HG03558 (cell line): ENCODE measurements around the gene ADD2.
"Not testable (repeated sequence)": the region's sequence is repeated elsewhere in the genome, so short reads cannot be mapped to it uniquely, and the experiment has no call there.

Source experiments
- ATAC-seq: cut with Tn5 transposase; IDR thresholded peaks from one replicate; pipeline ENCODE4 v1.9.1; 2021; ENCODE audit warnings: moderate number of reproducible peaks; ENCODE audit not compliant: unreplicated experiment; ENCODE audit errors: extremely low read depth

ADD2 gene

GRCh38 chr2:70678576-70679143 is 89.3 kb downstream of the ADD2 start:
- no peak for ATAC-seq

DNA sequence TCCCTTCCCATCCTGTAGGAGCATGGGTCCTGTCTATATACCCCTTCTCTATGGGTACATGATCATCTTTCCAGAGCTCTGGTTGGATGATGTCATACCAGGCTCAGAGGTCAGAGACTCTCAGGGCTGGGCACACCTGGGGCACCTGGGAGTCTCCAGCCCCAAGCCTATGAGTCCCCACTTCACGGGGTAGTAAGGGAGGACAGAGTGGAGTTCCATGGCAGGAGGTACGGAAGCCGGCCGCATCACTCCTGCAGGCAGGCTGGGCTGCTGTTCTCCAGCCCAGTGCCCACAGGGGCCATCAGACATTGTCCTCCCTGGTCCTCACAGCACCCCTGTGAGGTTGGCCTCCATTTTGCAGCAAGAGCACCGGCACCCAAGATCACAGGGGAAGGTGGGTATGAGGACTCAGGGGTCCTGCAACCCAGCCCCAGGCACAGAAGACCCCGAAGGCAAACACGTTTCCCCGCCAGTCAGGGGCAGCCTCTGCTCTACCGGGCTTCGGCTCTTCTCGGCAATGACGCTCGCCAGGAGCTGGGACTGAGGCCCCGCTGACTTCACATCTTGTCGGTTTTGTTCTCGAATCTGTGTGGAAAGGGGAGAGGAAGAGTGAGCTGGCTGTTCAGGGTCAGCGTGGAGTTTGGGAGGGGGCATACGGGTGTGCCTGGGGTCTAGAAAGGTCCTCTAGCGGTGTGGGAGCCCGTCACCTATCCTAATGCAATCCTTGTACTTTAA is 91.5 kb downstream of the ADD2 start:
- no peak for ATAC-seq

- no peak for ATAC-seq
Measured at GRCh38 chr2:70675862-70676261, 92.1 kb downstream of the ADD2 start.

- ATAC-seq: no peak
Measured at GRCh38 chr2:70674636-70675430, 93.2 kb downstream of the ADD2 start.

- no peak for ATAC-seq
Measured at GRCh38 chr2:70673041-70673647, 94.9 kb downstream of the ADD2 start.

DNA sequence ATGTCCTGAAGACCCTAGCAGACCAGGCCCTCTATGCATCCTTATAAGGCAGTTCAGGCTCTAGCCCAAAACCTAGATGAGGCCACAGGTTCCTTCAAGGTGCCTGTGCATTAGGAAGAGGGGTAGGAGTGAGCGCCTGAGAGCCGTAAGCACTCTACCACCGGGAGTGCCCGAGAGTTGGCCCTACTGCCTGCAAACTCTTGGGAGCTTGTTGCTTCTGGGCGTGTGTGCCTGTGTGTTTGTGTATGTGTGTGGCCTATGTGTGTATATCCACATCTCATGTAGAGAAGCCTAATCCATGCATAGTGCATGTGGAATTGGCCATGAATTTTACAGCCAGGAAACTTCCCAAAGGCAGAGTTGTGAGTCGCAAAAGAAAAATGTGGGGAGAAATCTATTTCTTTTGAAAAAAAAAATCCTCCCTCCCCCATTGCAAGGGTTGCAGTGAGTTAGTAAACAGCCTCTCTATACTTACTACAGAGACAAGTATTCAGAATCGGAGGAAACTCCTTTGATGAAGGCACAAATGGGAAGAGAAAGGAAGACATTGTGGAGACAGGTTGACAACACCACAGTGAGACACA is 96.8 kb downstream of the ADD2 start:
- ATAC-seq: no peak

- no peak for ATAC-seq
Measured at GRCh38 chr2:70670626-70671025, 97.4 kb downstream of the ADD2 start.

- no peak for ATAC-seq
Measured at GRCh38 chr2:70670202-70670601, 97.8 kb downstream of the ADD2 start.

GRCh38 chr2:70668911-70669310 is 99.1 kb downstream of the ADD2 start:
- ATAC-seq: no peak

DNA sequence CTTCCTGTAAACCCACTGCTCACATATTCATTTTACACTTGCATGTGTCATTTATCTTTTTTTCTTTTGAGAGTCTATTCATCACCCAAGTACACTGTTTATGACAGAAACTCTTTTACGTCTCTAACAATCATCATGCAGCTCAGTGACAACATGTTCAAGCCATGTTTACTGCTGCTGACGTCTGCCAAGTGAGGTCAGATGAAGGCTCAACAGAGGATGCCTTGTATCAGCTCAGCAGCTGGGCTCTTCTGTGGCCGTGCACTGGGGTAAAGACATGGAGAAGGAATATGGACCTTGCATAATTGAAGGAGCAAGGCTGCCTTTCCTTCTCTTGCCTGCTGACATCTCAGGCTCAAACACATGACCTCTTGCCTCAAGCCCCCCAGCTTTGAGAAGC is 99.6 kb downstream of the ADD2 start:
- ATAC-seq: no peak

DNA sequence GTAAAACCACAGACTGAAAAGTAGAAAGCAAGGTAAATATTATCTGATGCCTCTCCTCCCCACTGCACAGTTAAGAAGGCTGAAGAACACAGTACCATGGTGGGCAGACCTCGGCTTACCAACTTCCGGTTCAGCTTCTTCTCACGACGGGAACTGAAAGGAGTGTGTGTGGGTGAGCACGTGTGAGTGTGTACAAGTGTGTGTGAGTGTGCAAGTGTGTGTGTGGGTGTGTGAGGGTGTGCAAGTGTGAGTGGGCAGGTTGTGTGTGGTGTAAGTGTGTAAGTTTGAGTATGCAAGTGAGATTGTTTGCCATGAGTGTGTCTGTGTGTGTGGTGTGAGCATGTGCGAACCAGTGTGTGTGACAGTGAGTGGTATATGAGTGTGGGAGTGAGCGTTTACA is 103.5 kb downstream of the ADD2 start:
- ATAC-seq: no peak

- no peak for ATAC-seq
Measured at GRCh38 chr2:70663411-70663810, 104.6 kb downstream of the ADD2 start.

- ATAC-seq: no peak
Measured at GRCh38 chr2:70659551-70659950, 108.4 kb downstream of the ADD2 start.

DNA sequence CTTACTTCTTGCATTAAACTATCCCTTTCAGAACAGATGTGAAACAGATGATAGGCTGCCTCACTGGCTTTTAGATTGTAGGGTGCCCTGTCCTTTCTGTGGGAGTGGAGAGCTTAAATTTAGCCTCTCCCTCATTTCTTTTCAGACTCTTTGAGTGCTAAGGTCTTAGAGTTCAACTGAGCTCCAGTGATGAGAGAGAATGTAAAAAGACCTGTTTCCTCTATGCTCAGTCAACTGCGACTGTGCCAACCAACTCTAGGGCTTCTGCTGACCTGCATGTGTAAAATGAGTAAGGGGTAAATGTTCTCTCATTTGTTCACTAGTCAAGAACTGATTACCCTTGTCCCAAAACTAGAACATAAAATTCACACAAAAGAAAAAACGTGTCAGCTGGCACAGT is 109.5 kb downstream of the ADD2 start:
- ATAC-seq: no peak

GRCh38 chr2:70657246-70657645 is 110.8 kb downstream of the ADD2 start:
- ATAC-seq: no peak

DNA sequence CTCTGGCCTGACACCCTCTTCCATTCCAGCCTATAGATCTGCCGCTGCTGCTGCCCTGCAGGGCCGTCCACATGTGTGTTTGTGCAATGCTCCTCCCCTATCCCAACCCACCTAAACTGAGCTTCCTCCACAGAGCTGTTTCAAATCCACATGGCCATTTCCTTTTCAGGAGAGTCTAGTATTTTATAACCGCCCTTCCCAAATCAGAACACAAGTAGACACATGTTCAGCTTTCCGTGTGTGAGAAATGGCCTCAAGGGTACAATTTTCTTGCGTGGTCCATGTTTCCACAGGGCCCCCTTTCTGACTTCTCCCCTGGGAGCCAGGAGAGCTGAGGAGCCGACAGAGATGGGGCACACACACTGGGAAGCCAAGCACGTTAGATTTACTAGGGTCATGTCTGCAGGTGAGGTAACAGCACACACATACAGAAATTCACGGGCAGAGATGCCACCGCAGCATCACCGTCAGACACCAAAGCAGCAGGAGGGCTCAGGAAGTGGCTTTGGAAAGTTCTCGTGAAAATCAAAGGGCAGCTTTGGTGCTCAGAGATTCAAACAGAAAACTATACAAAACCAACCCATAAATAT is 111.5 kb downstream of the ADD2 start:
- no peak for ATAC-seq

DNA sequence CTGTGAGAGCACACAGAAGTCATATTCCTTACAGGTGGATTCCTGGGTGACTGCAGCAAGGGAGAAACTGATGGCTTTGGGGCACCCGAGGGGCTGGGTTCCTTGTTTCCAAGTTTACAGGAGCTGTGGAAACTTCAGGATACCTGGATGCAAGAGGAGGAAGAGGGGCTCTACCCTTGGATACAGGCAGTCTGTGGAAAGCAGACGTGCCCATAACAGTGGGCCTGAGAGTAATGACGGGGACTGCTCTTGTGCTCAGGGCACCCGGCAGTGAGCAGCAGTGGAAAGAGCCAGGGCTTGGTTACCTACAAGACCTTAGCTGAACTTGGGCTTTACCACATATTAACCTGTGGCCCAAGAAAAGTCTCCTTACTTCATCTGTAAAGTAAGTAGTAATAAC is 112.2 kb downstream of the ADD2 start:
- ATAC-seq: no peak

DNA sequence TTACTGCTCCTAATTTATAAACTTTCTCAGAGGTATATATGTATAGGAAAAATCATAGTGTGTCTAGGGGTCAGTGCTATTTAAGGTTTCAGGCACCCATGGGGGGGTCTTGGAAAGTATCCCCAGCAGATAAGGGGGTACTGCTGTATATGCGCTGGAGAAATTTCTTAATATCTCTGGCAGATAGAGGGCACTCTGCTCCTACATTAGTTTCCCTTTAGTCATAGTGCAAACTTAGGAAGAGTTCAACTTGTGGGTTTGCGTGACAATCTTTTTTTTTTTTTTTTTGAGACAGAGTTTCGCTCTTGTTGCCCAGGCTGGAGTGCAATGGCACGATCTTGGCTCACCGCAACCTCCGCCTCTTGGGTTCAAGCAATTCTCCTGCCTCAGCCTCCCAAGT is 112.8 kb downstream of the ADD2 start:
- not testable (repeated sequence) for ATAC-seq

DNA sequence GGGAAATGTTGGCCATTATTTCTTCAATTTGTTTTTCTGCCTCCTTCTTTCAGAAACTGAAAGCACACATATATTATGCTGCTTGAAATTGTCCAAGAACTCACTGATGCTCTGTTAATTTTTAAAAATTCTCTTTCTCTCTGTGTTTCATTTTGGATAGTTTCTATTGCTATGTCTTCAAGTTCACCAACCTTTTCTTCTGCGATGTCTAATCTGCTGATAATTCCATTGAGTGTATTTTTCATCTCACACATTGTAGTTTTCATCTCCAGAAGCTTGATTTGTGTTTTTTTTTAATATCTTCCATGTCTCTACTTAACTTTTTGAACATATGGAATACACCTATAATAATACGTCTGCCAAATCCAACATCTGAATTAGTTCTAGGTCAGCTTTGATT is 116.3 kb downstream of the ADD2 start:
- no peak for ATAC-seq

GRCh38 chr2:70651014-70651413 is 117.0 kb downstream of the ADD2 start:
- ATAC-seq: no peak
